Fibroblast of skin of left quadriceps (primary cell): ENCODE results near the gene RIOK2.
"Not testable (repeated sequence)": the region's sequence is repeated elsewhere in the genome, so short reads cannot be mapped to it uniquely, and the experiment has no call there.

Experiments
- DNase-seq, 2 experiments: peaks; one replicate each; pipeline ENCODE4 v3.0.0-alpha.2; 2013; ENCODE audit warnings: low read depth in 2 of 2

RIOK2 gene

GRCh38 chr5:97183100-97183929 is at the start of gene RIOK2:
Gene RIOK2 (minus strand): TSS chr5:97183247. CDS start chr5:97183191, 56 bp downstream.
- peak; percentile 90 to 93 for DNase-seq

GRCh38 chr5:97231025-97231636 is 48.1 kb upstream of the RIOK2 start:
- peak; percentile 59 to 63 for DNase-seq

GRCh38 chr5:97229688-97230285 is 46.7 kb upstream of the RIOK2 start:
- DNase-seq: no peak

- DNase-seq: no peak
Observed at GRCh38 chr5:97229196-97229595, 46.1 kb upstream of the RIOK2 start.

GRCh38 chr5:97225222-97225621 is 42.2 kb upstream of the RIOK2 start:
- no peak for DNase-seq

- DNase-seq: peak; percentile 50 to 57
Observed at GRCh38 chr5:97224112-97224750, 41.2 kb upstream of the RIOK2 start.

- no peak for DNase-seq
Observed at GRCh38 chr5:97223596-97223995, 40.5 kb upstream of the RIOK2 start.

- no peak for DNase-seq
Observed at GRCh38 chr5:97209343-97209742, 26.3 kb upstream of the RIOK2 start.

GRCh38 chr5:97208714-97209113 is 25.7 kb upstream of the RIOK2 start:
- DNase-seq: no peak

GRCh38 chr5:97208184-97208713 is 25.2 kb upstream of the RIOK2 start:
- no peak for DNase-seq

GRCh38 chr5:97194366-97194765 is 11.3 kb upstream of the RIOK2 start:
- no peak for DNase-seq

GRCh38 chr5:97193355-97193688 is 10.3 kb upstream of the RIOK2 start:
- no peak for DNase-seq

GRCh38 chr5:97192580-97193354 is 9.7 kb upstream of the RIOK2 start:
- DNase-seq: no peak

- DNase-seq: no peak
Observed at GRCh38 chr5:97191893-97192292, 8.8 kb upstream of the RIOK2 start.

- DNase-seq: not testable (repeated sequence)
Observed at GRCh38 chr5:97189523-97189922, 6.5 kb upstream of the RIOK2 start.

- DNase-seq: no peak
Observed at GRCh38 chr5:97183930-97184213, 825 bp upstream of the RIOK2 start.

GRCh38 chr5:97182571-97183099 is 412 bp downstream of the RIOK2 start:
- DNase-seq: no peak

- DNase-seq: no peak
Observed at GRCh38 chr5:97181856-97182545, 1.0 kb downstream of the RIOK2 start.

GRCh38 chr5:97179457-97179856 is 3.6 kb downstream of the RIOK2 start:
- not testable (repeated sequence) for DNase-seq

- DNase-seq: no peak
Observed at GRCh38 chr5:97172227-97172626, 10.8 kb downstream of the RIOK2 start.

- DNase-seq: no peak
Observed at GRCh38 chr5:97171703-97172102, 11.3 kb downstream of the RIOK2 start.
